Spleen (tissue), 7 donors: Measurements from ENCODE around the gene HRC.

ENCODE experiments used
- POLR2A ChIP-seq, 3 donors: fragments of 450-650 bp; IDR thresholded peaks; one replicate each; pipeline ENCODE4 v1.5.1; 2017; ENCODE audit warnings: antibody characterized with exemption in 3 of 3, mild to moderate bottlenecking in 1 of 3
- POLR2AphosphoS5 ChIP-seq, 3 donors: sonication (generic); formaldehyde crosslinking; IDR thresholded peaks; one replicate each; pipeline ENCODE4 v1.5.1; 2017; ENCODE audit warnings: antibody characterized with exemption in 3 of 3
- TF ChIP-seq, protein P1 (sequence below), 11 experiments: fragments of 200-600 bp in 7 of 11; fragments of 450-650 bp in 4 of 11; sonication (generic) in 4 of 11; IDR thresholded peaks in 8 of 11; conservative IDR thresholded peaks in 3 of 11; 1 replicate in 7 of 11; 2 replicates in 4 of 11; pipeline versions ENCODE4 v1.4.0 to v1.8.0; 2016 to 2021; ENCODE audit warnings: antibody characterized with exemption in 11 of 11, inconsistent platforms in 4 of 11, mild to moderate bottlenecking in 1 of 11
- donor health status: DM: no; HTN: no; CAD: no; lungs with moderate emphysema.
- donor health status: DM: no; HTN: no; CAD: no.
- donor health status: DM: no; HTN: no; CAD: no.

DNA sequence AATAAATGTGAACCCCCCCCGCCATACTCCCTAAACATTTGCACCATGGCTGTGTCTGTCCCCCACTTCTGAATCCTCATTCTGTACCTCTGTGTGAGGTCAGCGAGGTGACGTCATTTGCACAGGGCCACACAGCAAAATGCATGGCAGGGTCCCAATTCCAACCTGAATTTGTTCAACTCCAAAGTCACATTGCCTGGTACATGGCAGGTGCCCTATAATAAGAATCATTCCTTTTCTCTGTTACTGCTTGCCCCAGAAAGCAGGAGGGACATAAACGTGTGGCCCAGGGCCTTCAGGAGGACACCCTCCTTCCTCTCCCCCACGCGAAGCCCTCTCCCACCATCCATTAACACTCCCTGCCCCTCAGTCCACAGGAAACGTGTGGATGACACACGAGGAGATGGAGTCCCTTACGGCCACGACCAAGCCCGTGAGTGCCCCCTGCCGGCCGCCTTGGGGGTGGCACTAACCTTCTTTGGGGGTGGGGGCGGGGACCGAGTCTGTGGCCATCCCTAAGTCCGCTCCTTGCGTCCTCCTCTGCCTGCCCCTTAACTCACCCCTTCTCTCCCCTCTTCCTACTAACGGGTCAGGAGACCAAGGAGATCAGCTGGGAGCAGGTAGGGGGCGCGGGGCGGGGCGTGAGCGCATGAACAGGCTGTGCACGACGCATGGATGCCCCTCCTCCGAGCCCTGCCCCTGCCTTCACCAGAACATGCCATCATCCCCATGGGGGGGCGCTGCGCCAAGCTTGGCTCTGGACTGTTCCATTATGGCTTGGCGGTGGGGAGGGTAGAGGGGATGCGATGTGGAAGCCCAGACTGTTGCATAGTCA, 9.4 kb downstream of the HRC start:
- TF ChIP-seq POLR2A (IDR thresholded peaks at IDR 0.05) (no peak), POLR2AphosphoS5 (IDR thresholded peaks at IDR 0.05) (peak in 2 of 3 donors; percentile 21 to 32)
- TF ChIP-seq, protein P1, sequence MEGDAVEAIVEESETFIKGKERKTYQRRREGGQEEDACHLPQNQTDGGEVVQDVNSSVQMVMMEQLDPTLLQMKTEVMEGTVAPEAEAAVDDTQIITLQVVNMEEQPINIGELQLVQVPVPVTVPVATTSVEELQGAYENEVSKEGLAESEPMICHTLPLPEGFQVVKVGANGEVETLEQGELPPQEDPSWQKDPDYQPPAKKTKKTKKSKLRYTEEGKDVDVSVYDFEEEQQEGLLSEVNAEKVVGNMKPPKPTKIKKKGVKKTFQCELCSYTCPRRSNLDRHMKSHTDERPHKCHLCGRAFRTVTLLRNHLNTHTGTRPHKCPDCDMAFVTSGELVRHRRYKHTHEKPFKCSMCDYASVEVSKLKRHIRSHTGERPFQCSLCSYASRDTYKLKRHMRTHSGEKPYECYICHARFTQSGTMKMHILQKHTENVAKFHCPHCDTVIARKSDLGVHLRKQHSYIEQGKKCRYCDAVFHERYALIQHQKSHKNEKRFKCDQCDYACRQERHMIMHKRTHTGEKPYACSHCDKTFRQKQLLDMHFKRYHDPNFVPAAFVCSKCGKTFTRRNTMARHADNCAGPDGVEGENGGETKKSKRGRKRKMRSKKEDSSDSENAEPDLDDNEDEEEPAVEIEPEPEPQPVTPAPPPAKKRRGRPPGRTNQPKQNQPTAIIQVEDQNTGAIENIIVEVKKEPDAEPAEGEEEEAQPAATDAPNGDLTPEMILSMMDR (IDR thresholded peaks at IDR 0.05 in 8 of 11, conservative IDR thresholded peaks at IDR 0.05 in 3 of 11) = peak; percentile 67 to 94 (median 85)
